Epithelial cell of proximal tubule (primary cell): ENCODE data around the gene MAPK4. TPM values are rescaled to one million over a fixed set of nuclear protein-coding genes. Genes with fewer than 3 reads are reported as not detected.

Source experiments
- DNase-seq: peaks from one replicate; pipeline ENCODE4 v3.0.0-alpha.2; 2011; ENCODE audit warnings: low read depth
- H3K4me3 ChIP-seq: 2 replicates; pipeline ENCODE4 v1.5.1; 2011; ENCODE audit warnings: low read depth, mild to moderate bottlenecking, low read length
- CTCF ChIP-seq: conservative IDR thresholded peaks from 2 replicates; pipeline ENCODE4 v1.5.1; 2012; ENCODE audit warnings: low read depth, mild to moderate bottlenecking, low read length
- total RNA-seq: library from RNA; depleted of rRNA; stranded (reverse); fragments of >200 nt; gene quantifications from 2 replicates; pipeline ENCODE4 v1.2.3, GENCODE V29; 2015

Gene MAPK4
- total RNA-seq, 1 donor from 2014 or later: 1.3 TPM

DNA sequence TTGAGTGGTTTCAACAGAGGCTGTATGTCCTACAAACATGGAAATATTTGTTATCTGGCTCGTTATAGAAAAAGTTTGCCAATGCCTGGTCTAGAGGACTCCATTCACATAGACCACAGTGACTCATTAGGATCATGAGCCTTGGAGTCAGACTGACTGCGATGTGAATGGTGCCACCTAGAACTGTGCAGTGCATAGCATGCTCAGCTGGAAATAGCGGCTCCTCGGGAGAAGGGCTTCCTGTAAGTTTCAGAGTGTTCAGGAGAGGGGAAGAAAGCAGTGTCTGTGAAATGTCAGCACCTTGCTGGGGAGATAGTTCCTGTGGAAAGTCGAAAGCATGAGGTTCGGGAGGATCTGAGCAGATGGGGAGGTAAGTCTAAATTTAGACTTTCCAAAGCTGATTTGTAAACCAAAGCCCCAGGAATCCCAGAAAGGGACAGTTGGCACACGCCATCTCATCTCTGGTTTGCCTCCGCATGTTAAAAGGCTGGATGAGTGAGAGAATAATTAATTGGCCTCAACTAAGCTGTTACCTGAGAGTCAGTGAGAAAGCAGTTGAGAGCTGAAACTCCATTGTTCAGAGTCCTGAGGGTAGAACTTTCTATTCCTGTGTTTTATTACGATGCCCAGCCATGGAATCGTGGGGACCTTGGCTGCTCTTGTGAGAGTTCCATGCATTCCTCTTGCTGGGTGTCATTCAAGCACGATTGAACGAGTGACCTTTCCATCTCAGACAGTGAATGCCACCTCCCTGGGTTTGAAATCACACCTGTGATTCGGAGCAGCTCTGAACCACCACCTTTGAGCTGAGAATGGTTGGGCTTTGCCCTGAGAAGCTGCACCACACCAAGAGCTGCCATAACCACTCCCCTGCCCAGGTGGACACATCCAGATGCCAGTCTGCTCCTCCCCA is 99.5 kb downstream of the MAPK4 start:
- no peak overlapping the region for H3K4me3 ChIP-seq
- TF ChIP-seq CTCF: peak; percentile 49
- DNase-seq: peak; percentile 39

DNA sequence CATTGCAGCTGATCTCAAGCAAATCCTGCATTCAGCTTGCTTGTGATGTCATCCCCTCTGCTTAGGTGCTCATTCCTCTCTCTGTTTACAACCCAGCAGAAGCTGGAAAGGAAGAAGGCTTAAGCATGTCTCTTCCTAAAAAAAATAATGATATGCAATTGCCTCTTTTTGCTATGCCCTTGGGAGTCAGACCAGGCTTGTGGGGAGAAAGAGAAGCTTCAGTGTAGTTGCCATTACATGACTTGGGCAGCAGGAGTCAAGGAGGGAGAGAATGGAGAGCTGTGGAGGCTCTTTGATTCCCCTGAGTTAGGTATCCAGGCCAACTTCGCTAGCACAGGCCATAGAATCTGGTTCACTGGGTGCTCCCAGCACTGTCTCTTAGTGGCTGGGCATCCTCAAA is 101.1 kb downstream of the MAPK4 start:
- TF ChIP-seq CTCF: no peak
- no peak overlapping the region for H3K4me3 ChIP-seq
- no peak for DNase-seq

DNA sequence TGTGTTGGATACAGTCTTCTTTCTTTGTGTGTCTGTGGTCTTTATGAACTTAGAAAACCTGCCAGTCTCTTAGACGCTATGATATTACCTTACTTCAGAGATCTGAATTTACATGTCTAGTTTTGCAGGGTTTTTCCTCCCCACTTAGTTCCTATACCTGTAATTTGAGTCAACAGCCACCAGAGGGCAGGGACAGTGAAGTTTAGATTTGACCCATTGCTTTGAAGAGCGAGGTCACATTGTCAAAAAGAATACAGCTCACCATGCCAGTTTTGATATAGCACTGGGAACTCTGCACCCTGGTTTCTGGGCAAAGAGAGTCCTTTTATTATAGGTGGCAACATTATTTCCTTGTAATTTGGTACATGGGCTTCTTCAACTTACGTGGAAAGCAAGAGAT is 102.3 kb downstream of the MAPK4 start:
- TF ChIP-seq CTCF: peak; percentile 59
- DNase-seq: no peak
- no peak overlapping the region for H3K4me3 ChIP-seq

DNA sequence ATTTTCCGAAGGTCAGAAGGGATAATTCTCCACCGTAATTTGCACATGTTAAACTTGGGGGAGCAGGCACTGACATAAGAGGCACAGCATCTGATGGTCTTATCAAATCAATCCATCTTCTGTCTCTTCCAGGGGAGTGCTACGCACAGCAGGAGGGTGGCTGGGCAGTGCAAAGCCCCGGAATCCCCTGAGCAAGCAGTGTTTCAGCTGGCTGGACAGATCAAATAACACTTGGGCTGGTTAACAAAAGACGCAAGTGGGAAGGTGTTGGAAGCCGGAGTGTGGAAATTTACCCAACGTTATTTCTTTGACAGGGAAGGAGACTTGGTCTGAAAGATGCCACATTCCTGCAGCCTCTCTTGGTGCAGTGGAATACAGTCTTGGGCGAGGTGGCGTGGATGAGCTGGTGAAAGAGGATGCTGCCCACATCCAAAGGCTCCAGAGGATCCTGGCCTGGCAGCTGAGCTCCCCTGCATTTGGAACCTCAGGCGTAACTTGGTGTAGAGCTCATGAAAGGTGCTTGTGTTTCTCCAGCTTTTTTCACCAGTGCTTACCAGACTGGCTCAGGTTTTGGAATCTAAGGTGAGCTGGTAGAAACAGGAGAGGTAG is 103.0 kb downstream of the MAPK4 start:
- H3K4me3 ChIP-seq: no peak overlapping the region
- no peak for DNase-seq
- TF ChIP-seq CTCF: no peak

GRCh38 chr18:50663626-50664441 is 103.9 kb downstream of the MAPK4 start:
- no peak overlapping the region for H3K4me3 ChIP-seq
- TF ChIP-seq CTCF: no peak
- DNase-seq: no peak

DNA sequence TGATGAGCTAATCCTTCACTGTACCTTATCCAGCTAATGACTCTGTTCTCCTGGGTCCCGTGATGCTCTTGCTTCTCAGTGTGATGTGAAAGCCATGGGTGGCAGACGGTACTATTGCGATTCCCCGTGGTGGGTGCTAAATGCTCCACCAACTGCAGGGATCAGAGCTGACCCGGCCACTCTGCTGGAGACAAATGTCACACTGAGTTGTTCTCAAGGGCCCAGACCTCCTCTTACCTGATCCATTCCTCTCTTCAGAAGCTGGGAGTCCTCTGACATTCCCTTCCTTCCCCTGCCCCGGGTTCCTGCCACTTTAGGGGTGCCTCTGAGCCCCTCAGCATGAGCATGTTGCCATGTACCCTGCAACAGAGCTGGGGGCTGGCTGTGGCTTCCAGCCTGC is 105.1 kb downstream of the MAPK4 start:
- no peak for DNase-seq
- TF ChIP-seq CTCF: no peak
- H3K4me3 ChIP-seq: no peak overlapping the region
